Stimulated activated CD4-positive, alpha-beta T cell treated with anti-CD3 and anti-CD28 coated beads, Interleukin-12 subunit alpha, Interleukin-12 subunit beta, amount 100 ng/mL, for 4 hours (primary cell): ENCODE measurements around the gene CRACR2A.

ENCODE experiments used
- DNase-seq: peaks from one replicate; pipeline ENCODE4 v3.0.0-alpha.2; 2020

The CRACR2A gene

GRCh38 chr12:3752741-3753486 is at the start of gene CRACR2A:
Gene CRACR2A (minus strand): TSS chr12:3753109. CDS start chr12:3696999, 56,110 bp downstream.
- DNase-seq, result peak; percentile 79

GRCh38 chr12:3797531-3798048 is 44.7 kb upstream of the CRACR2A start:
- DNase-seq, result no peak

GRCh38 chr12:3795492-3796133 is 42.7 kb upstream of the CRACR2A start:
- DNase-seq, result no peak

- DNase-seq, result no peak
Measured at GRCh38 chr12:3795066-3795465, 42.2 kb upstream of the CRACR2A start.

- no peak for DNase-seq
Measured at GRCh38 chr12:3792623-3793288, 39.8 kb upstream of the CRACR2A start.

GRCh38 chr12:3791256-3791874 is 38.5 kb upstream of the CRACR2A start:
- no peak for DNase-seq

GRCh38 chr12:3790642-3791041 is 37.7 kb upstream of the CRACR2A start:
- no peak for DNase-seq

- no peak for DNase-seq
Measured at GRCh38 chr12:3789838-3790237, 36.9 kb upstream of the CRACR2A start.

- no peak for DNase-seq
Measured at GRCh38 chr12:3777206-3777809, 24.4 kb upstream of the CRACR2A start.

- no peak for DNase-seq
Measured at GRCh38 chr12:3775385-3776035, 22.6 kb upstream of the CRACR2A start.

- no peak for DNase-seq
Measured at GRCh38 chr12:3772380-3772779, 19.5 kb upstream of the CRACR2A start.

GRCh38 chr12:3771853-3772252 is 18.9 kb upstream of the CRACR2A start:
- DNase-seq, result no peak

- no peak for DNase-seq
Measured at GRCh38 chr12:3770891-3771290, 18.0 kb upstream of the CRACR2A start.

- no peak for DNase-seq
Measured at GRCh38 chr12:3768911-3769447, 16.1 kb upstream of the CRACR2A start.

GRCh38 chr12:3761116-3761735 is 8.3 kb upstream of the CRACR2A start:
- DNase-seq, result no peak

- no peak for DNase-seq
Measured at GRCh38 chr12:3759878-3760277, 7.0 kb upstream of the CRACR2A start.

- DNase-seq, result no peak
Measured at GRCh38 chr12:3757261-3757660, 4.4 kb upstream of the CRACR2A start.

- no peak for DNase-seq
Measured at GRCh38 chr12:3755898-3756297, 3.0 kb upstream of the CRACR2A start.

- DNase-seq, result no peak
Measured at GRCh38 chr12:3753544-3754284, 805 bp upstream of the CRACR2A start.

GRCh38 chr12:3752096-3752709 is 706 bp downstream of the CRACR2A start:
- peak; percentile 58 for DNase-seq
